BJ (cell line): Measurements from ENCODE around the gene NEGR1. TPM values are rescaled to one million over a fixed set of nuclear protein-coding genes. Genes with fewer than 3 reads are reported as not detected.

Source experiments
- CTCF ChIA-PET: fragments of 350-600 bp; formaldehyde crosslinking; extraction: SDS; loops from one replicate; lab custom pipeline; 2021; ENCODE audit warnings: antibody characterized with exemption, inconsistent platforms; lab: Yijun Ruan, JAX
- POLR2A ChIA-PET: fragments of 300-600 bp; sonication (Branson Sonifier 250); formaldehyde crosslinking; extraction: SDS; loops from one replicate; lab custom pipeline; 2021; ENCODE audit warnings: antibody characterized with exemption; lab: Charles Lee
- DNase-seq: peaks from one replicate; pipeline ENCODE4 v3.0.0-alpha.2; 2011; ENCODE audit warnings: low read depth
- H3K27me3 ChIP-seq: 2 replicates; pipeline ENCODE4 v1.6.0; 2011; ENCODE audit warnings: low read length; ENCODE audit not compliant: control insufficient read depth, insufficient read depth
- H3K36me3 ChIP-seq: 2 replicates; pipeline ENCODE4 v1.5.1; 2011; ENCODE audit warnings: low read length; ENCODE audit not compliant: control insufficient read depth, insufficient read depth
- H3K4me3 ChIP-seq: 2 replicates; pipeline ENCODE4 v1.5.1; 2011; ENCODE audit warnings: low read depth, mild to moderate bottlenecking, control low read depth, low read length
- polyA plus RNA-seq: library from polyadenylated mRNA; depleted of rRNA; stranded (reverse); fragments of >200 nt; gene quantifications from 2 replicates; pipeline ENCODE4 v1.2.3, GENCODE V29; 2011
- TF ChIP-seq, protein P1 (sequence below): IDR thresholded peaks from 2 replicates; pipeline ENCODE4 v1.5.1; 2011; ENCODE audit warnings: low read depth, mild to moderate bottlenecking, control low read depth, inconsistent platforms, low read length, moderate library complexity; ENCODE audit not compliant: insufficient read depth

The NEGR1 gene
- polyA plus RNA-seq, 1 experiment, result 15.4 TPM

DNA sequence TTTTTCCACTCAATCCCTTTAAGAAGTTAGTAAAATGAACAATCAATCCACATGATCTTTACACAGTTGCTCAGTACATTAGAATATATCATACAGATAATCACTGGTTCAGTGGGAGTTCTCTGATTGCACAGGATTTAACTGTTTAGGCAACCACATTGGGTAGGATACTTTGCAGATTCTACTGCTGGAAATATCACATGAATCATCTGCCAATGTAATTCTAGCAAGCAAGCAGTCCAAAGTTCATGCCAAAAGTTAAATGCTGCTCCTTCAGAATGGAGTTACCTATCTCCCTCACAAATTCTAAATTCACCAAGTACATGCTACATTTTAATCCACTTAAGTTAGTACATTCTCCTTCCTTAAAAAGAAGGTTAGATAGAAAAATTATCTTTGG is 52.4 kb downstream of the NEGR1 start:
- Histone ChIP-seq H3K36me3 (no peaks in the 10 kb centered on the region), H3K4me3 (no peak overlapping the region), H3K27me3 (no peaks in the 10 kb centered on the region)
- POLR2A ChIA-PET, result no interaction called here
- TF ChIP-seq, protein P1, sequence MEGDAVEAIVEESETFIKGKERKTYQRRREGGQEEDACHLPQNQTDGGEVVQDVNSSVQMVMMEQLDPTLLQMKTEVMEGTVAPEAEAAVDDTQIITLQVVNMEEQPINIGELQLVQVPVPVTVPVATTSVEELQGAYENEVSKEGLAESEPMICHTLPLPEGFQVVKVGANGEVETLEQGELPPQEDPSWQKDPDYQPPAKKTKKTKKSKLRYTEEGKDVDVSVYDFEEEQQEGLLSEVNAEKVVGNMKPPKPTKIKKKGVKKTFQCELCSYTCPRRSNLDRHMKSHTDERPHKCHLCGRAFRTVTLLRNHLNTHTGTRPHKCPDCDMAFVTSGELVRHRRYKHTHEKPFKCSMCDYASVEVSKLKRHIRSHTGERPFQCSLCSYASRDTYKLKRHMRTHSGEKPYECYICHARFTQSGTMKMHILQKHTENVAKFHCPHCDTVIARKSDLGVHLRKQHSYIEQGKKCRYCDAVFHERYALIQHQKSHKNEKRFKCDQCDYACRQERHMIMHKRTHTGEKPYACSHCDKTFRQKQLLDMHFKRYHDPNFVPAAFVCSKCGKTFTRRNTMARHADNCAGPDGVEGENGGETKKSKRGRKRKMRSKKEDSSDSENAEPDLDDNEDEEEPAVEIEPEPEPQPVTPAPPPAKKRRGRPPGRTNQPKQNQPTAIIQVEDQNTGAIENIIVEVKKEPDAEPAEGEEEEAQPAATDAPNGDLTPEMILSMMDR, result no peak
- DNase-seq, result no peak
- CTCF ChIA-PET, result no interaction called here

DNA sequence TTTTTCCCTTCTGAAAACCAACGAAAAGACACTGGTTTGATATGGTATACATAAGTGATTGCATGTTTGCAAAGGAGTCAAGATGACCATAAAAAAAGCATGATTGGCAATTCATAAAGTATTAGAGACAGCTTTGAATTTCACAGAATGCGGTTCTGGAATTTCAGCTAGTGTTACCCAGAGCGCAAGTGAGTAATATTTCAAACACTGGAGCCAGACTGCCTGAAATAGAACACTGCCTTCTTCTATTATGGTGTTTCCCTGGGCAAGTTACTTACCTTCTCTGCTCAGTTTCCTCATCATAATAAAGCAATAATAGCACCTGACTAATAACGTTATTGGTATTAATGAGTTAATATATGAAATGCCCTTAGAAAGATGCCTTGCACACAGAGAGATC is 54.7 kb downstream of the NEGR1 start:
- CTCF ChIA-PET, result no interaction called here
- POLR2A ChIA-PET, result no interaction called here
- Histone ChIP-seq H3K27me3 (no peaks in the 10 kb centered on the region), H3K4me3 (no peak overlapping the region), H3K36me3 (no peaks in the 10 kb centered on the region)
- TF ChIP-seq, protein P1, result no peak
- no peak for DNase-seq

DNA sequence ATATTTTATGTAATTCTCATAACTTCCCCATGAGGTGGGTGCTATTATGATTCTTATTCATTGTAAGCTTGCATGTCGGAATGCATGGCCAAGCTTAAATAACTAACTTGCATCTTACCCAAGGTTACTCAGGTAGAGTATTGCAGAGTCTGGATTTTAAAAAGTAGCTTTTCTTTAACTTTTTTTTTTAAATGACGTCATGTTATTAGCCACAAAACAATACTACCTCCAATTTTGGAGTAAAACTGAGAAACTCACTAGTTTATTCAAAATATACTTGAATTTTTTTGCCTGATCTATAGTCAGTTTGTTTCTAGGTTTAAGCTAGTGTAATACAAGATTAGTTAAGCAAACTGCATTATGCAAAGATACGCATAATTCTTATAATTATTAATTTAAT is 57.8 kb downstream of the NEGR1 start:
- Histone ChIP-seq H3K36me3 (no peaks in the 10 kb centered on the region), H3K4me3 (no peak overlapping the region), H3K27me3 (no peaks in the 10 kb centered on the region)
- TF ChIP-seq, protein P1, result no peak
- no peak for DNase-seq
- POLR2A ChIA-PET, result no interaction called here
- CTCF ChIA-PET, result interaction anchor here (0.6 kb wide), 1 partner anchor 53 kb away, joined by 4 read pairs; no protein-coding TSS in a partner anchor

DNA sequence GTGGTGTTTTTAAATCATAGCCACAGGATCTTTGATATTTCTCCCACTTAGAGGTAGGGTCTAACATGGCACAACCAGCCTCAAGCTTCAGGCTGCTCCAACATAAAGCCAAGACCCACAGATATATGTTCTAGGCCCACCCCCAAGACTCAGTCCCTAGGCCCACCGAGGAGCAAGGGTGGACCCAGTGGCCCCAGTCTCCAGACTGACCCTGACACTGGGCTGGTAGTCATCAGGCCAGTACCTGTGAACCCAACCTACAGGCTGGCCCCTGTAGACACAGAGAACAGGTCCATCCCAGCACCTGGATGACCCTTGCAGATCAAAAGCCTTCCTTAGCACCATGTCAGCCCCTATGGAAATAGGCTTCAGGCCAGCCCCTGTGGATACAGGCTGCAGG is 60.5 kb downstream of the NEGR1 start:
- POLR2A ChIA-PET, result no interaction called here
- Histone ChIP-seq H3K4me3 (no peak overlapping the region), H3K36me3 (no peaks in the 10 kb centered on the region), H3K27me3 (no peaks in the 10 kb centered on the region)
- CTCF ChIA-PET, result interaction anchor here (0.8 kb wide), 1 partner anchor 10 kb away, joined by 3 read pairs; no protein-coding TSS in a partner anchor
- TF ChIP-seq, protein P1, result no peak
- no peak for DNase-seq

DNA sequence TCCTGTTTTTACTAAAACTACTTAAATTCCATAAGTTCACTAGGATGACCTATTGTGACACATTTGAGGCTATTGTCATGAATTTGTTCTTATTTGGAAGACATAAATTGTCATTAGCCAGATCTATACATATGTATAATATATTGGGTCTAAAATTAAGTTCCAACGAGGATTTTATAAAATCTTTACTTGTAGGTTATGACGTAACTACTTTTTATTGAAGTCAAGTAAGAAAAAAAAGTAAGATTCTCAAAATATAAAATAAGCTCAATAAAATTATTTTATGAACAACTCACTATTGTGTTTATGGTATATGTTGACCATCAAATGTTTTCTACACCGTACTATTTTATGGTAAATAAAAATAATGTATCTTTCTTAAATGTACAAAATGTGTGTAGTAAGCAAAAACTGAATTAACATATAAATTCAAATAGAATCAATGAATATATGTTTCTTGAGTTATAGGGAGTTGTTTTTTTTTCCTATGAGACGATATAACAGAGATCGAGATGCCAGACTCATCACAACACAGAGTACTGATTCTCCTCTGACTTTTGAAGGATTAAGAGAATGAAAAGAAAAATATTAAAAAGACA is 64.1 kb downstream of the NEGR1 start:
- ChIA-PET CTCF (no interaction called here), POLR2A (no interaction called here)
- Histone ChIP-seq H3K36me3 (no peaks in the 10 kb centered on the region), H3K27me3 (no peaks in the 10 kb centered on the region), H3K4me3 (no peak overlapping the region)
- DNase-seq, result no peak
- TF ChIP-seq, protein P1, result no peak
